ES-I3 (cell line): ENCODE measurements around the gene BRSK2.
"Not testable (repeated sequence)": the region's sequence is repeated elsewhere in the genome, so short reads cannot be mapped to it uniquely, and the experiment has no call there.

ENCODE experiments used
- H3K36me3 ChIP-seq: 2 replicates; pipeline ENCODE4 v1.6.1; 2013; ENCODE audit warnings: mild to moderate bottlenecking, low read length, control low read depth, moderate library complexity; ENCODE audit not compliant: insufficient read depth
- H3K4me1 ChIP-seq: 2 replicates; pipeline ENCODE4 v1.6.1; 2013; ENCODE audit warnings: mild to moderate bottlenecking, control low read depth, low read length; ENCODE audit not compliant: insufficient read depth
- H3K9ac ChIP-seq: 2 replicates; pipeline ENCODE4 v1.6.1; 2013; ENCODE audit warnings: low read depth, mild to moderate bottlenecking, low read length, moderate library complexity
- H3K9me3 ChIP-seq: 2 replicates; pipeline ENCODE4 v1.6.1; 2013; ENCODE audit warnings: mild to moderate bottlenecking, low read length, moderate library complexity; ENCODE audit not compliant: control insufficient read depth, insufficient read depth

Gene BRSK2

GRCh38 chr11:1435479-1435819 lies 45.7 kb downstream of the BRSK2 start:
- H3K9ac ChIP-seq, H3K9me3 ChIP-seq, H3K36me3 ChIP-seq, H3K4me1 ChIP-seq: not testable (repeated sequence)

GRCh38 chr11:1435820-1436467 lies 46.2 kb downstream of the BRSK2 start:
- Histone ChIP-seq H3K36me3 (no peaks in the 10 kb centered on the region), H3K9ac (no peak overlapping the region), H3K4me1 (no peaks in the 10 kb centered on the region; the same call in 1 of the 2 replicates), H3K9me3 (no peaks in the 10 kb centered on the region)

GRCh38 chr11:1436468-1437039 lies 46.8 kb downstream of the BRSK2 start:
- Histone ChIP-seq H3K9me3 (no peaks in the 10 kb centered on the region), H3K9ac (no peak overlapping the region)

GRCh38 chr11:1437500-1437899 lies 47.8 kb downstream of the BRSK2 start:
- Histone ChIP-seq H3K9ac (no peak overlapping the region), H3K4me1 (no peaks in the 10 kb centered on the region; the same call in 1 of the 2 replicates), H3K9me3 (no peaks in the 10 kb centered on the region), H3K36me3 (no peaks in the 10 kb centered on the region)

More at GRCh38 chr11:1436468-1437039, 46.8 kb downstream of the BRSK2 start:
- Histone ChIP-seq H3K36me3 (no peaks in the 10 kb centered on the region), H3K4me1 (no peaks in the 10 kb centered on the region; the same call in 1 of the 2 replicates)

GRCh38 chr11:1438261-1438966 lies 48.7 kb downstream of the BRSK2 start:
- no peaks in the 10 kb centered on the region for H3K36me3 ChIP-seq
- H3K9me3 ChIP-seq = no peaks in the 10 kb centered on the region
- no peak overlapping the region for H3K9ac ChIP-seq
- no peaks in the 10 kb centered on the region; the same call in 1 of the 2 replicates for H3K4me1 ChIP-seq

GRCh38 chr11:1438967-1439330 lies 49.2 kb downstream of the BRSK2 start:
- no peaks in the 10 kb centered on the region for H3K9me3 ChIP-seq
- H3K36me3 ChIP-seq = no peaks in the 10 kb centered on the region
- H3K9ac ChIP-seq = no peak overlapping the region
- H3K4me1 ChIP-seq = no peaks in the 10 kb centered on the region; the same call in 1 of the 2 replicates

GRCh38 chr11:1439341-1439740 lies 49.6 kb downstream of the BRSK2 start:
- H3K36me3 ChIP-seq = no peaks in the 10 kb centered on the region
- H3K9me3 ChIP-seq = no peaks in the 10 kb centered on the region
- no peaks in the 10 kb centered on the region; the same call in 1 of the 2 replicates for H3K4me1 ChIP-seq
- H3K9ac ChIP-seq = no peak overlapping the region

GRCh38 chr11:1440066-1440465 lies 50.3 kb downstream of the BRSK2 start:
- Histone ChIP-seq H3K9me3 (no peaks in the 10 kb centered on the region), H3K9ac (no peak overlapping the region), H3K4me1 (no peaks in the 10 kb centered on the region; the same call in 1 of the 2 replicates), H3K36me3 (no peaks in the 10 kb centered on the region)

- no peaks in the 10 kb centered on the region; the same call in 1 of the 2 replicates for H3K4me1 ChIP-seq
- no peaks in the 10 kb centered on the region for H3K9me3 ChIP-seq
- no peaks in the 10 kb centered on the region for H3K36me3 ChIP-seq
- H3K9ac ChIP-seq = no peak overlapping the region
These were observed 50.8 kb downstream of the BRSK2 start for GRCh38 chr11:1440496-1440895.

- H3K4me1 ChIP-seq = no peaks in the 10 kb centered on the region
- no peaks in the 10 kb centered on the region for H3K36me3 ChIP-seq
- H3K9me3 ChIP-seq = no peaks in the 10 kb centered on the region
- no peak overlapping the region for H3K9ac ChIP-seq
These were observed 52.4 kb downstream of the BRSK2 start for GRCh38 chr11:1442163-1442562.

GRCh38 chr11:1442807-1443366 lies 53.2 kb downstream of the BRSK2 start:
- Histone ChIP-seq H3K9ac (no peak overlapping the region), H3K36me3 (no peaks in the 10 kb centered on the region), H3K4me1 (no peaks in the 10 kb centered on the region), H3K9me3 (no peaks in the 10 kb centered on the region)

GRCh38 chr11:1443737-1444136 lies 54.0 kb downstream of the BRSK2 start:
- H3K36me3 ChIP-seq = no peaks in the 10 kb centered on the region
- no peak overlapping the region for H3K9ac ChIP-seq
- no peaks in the 10 kb centered on the region for H3K9me3 ChIP-seq
- H3K4me1 ChIP-seq = no peaks in the 10 kb centered on the region

- no peak overlapping the region for H3K9ac ChIP-seq
- H3K9me3 ChIP-seq = no peaks in the 10 kb centered on the region
- no peaks in the 10 kb centered on the region for H3K4me1 ChIP-seq
- H3K36me3 ChIP-seq = no peaks in the 10 kb centered on the region
These were observed 54.6 kb downstream of the BRSK2 start for GRCh38 chr11:1444321-1444720.

GRCh38 chr11:1444823-1445422 lies 55.2 kb downstream of the BRSK2 start:
- Histone ChIP-seq H3K36me3 (no peaks in the 10 kb centered on the region), H3K4me1 (no peaks in the 10 kb centered on the region), H3K9me3 (no peaks in the 10 kb centered on the region), H3K9ac (no peak overlapping the region)
